AG09309 (cell line): ENCODE measurements around the gene AICDA.

ENCODE experiments used
- DNase-seq: peaks from one replicate; pipeline ENCODE4 v3.0.0-alpha.2; 2010; ENCODE audit warnings: low read depth
- H3K4me3 ChIP-seq: 2 replicates; pipeline ENCODE4 v1.5.1; 2011; ENCODE audit warnings: mild to moderate bottlenecking, low read depth, low read length, moderate library complexity; ENCODE audit not compliant: control insufficient read depth
- TF ChIP-seq, protein P1 (sequence below): IDR thresholded peaks from 2 replicates; pipeline ENCODE4 v1.5.1; 2011; ENCODE audit warnings: mild to moderate bottlenecking, low read depth, low read length, inconsistent platforms; ENCODE audit not compliant: insufficient read depth, control insufficient read depth; ENCODE audit errors: missing control alignments

Gene AICDA

DNA sequence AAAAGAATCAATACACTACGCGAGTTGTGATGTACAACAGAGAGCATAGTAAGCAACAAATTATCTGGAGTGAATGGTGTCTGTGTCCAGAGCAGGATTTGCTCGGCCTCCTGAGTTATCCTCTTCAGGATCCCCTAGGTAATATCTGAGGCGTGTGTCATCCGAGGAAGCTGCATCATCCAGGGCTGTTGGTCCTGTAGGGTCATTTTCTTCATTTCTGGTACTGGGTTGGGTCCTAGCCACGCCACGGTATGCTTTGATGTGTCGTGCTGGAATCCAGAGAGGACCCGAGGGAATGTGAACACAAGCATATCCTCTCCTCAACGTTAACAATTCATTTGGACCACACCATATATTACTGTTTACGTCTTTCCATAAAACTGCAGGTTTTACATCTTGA is 53.0 kb downstream of the AICDA start:
- TF ChIP-seq, protein P1, sequence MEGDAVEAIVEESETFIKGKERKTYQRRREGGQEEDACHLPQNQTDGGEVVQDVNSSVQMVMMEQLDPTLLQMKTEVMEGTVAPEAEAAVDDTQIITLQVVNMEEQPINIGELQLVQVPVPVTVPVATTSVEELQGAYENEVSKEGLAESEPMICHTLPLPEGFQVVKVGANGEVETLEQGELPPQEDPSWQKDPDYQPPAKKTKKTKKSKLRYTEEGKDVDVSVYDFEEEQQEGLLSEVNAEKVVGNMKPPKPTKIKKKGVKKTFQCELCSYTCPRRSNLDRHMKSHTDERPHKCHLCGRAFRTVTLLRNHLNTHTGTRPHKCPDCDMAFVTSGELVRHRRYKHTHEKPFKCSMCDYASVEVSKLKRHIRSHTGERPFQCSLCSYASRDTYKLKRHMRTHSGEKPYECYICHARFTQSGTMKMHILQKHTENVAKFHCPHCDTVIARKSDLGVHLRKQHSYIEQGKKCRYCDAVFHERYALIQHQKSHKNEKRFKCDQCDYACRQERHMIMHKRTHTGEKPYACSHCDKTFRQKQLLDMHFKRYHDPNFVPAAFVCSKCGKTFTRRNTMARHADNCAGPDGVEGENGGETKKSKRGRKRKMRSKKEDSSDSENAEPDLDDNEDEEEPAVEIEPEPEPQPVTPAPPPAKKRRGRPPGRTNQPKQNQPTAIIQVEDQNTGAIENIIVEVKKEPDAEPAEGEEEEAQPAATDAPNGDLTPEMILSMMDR, result no peak
- H3K4me3 ChIP-seq, result no peak overlapping the region
- DNase-seq, result no peak

DNA sequence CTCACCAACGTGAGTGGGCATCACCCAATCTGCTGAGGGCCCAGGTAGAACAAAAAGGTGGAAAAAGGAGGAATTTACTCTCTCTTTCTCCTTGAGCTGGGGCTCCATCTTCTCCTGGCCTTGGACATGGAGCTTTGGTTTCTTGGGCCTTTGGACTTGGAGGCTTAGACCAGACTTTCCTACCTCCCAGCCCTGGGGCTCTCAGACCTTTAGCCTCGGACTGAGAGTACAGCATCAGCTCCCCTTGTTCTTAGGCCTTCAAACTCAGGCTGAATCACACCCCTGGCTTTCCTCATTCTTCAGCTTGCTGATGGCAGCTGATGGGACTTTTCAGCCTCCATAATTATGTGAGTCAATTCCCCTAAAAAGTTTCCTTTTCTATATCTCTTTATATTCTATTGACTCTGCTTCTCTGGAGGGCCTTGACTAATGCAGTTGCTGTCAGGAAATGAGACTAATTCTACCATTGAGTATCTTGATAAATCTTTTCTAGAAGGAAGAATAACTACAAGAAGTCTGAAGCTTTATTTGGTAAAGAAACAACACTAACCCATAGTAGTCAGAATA is 56.0 kb downstream of the AICDA start:
- no peak for DNase-seq
- no peak overlapping the region for H3K4me3 ChIP-seq
- TF ChIP-seq, protein P1, result no peak

DNA sequence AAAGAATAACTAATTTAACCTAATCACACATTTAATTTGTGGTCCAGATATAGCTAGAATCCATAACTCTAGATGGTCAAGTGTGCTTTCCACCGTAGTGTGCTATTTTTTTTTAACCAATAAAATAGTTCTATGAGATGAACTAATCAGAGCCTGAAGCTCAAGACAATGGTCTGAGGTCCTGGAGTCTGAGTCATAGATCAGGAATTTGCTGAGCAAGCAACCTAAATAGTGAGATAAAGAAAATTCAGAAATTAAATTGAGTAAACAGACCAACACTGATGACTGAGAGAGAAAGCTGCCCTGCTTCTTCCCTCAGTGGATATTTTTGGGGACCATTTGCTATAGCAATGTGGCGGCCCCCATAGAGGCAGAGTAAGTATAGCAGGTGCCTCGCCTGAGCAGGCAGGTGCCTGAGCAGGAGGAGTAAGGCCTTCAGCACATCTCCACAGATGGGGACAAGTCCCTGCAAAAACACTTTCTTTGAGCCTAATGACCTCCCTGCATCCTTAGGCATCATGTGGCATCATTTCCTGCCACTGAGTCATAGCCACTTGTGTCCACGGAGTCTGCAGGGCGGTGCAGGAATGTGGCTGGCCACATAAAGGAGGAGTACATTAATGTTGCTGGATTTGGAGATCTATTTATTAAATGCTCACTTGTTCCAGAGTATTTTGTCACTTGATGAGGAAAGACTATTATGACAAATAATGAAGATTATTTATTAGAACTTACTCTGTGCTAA is 58.0 kb downstream of the AICDA start:
- no peak for DNase-seq
- H3K4me3 ChIP-seq, result no peak overlapping the region
- TF ChIP-seq, protein P1, result no peak

DNA sequence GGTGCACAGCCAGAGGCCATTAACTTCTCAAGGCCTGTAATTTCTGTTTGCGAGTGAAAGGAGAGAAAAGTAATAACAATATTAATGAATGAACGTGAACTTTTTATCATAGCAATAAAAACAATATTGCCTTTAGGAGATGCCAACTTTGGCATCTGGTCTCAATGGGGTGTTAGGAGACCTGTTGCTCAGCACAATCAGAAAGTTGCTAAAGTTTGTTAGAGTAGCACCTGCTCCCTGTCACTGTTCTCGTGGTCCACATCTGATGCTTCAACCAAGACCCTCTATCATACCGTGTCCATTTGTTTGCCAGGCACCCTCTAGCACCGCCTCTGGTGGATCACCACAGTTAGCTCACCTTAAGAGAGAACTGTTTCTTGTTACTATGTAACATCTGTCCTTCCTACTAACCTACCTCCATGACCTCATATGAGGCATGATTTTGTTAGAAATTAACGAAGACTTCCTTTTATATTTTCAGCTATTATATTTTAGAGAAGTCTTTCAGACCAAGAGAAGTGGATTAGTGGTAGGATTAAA is 59.5 kb downstream of the AICDA start:
- H3K4me3 ChIP-seq, result no peak overlapping the region
- TF ChIP-seq, protein P1, result no peak
- no peak for DNase-seq
